Rectal smooth muscle tissue (tissue), 1 donor: ENCODE measurements around the gene UNC45A.
"Not testable (repeated sequence)": the region's sequence is repeated elsewhere in the genome, so short reads cannot be mapped to it uniquely, and the experiment has no call there.

Experiments used
- H3K27ac ChIP-seq: one replicate; pipeline ENCODE4 v1.7.0; 2013; ENCODE audit warnings: low read depth, low read length, inconsistent platforms
- H3K27me3 ChIP-seq: one replicate; pipeline ENCODE4 v1.7.0; 2013; ENCODE audit warnings: low read length; ENCODE audit not compliant: control insufficient read depth, insufficient read depth
- H3K36me3 ChIP-seq: one replicate; pipeline ENCODE4 v1.7.0; 2013; ENCODE audit warnings: low read length; ENCODE audit not compliant: control insufficient read depth, insufficient read depth
- H3K4me1 ChIP-seq: one replicate; pipeline ENCODE4 v1.7.0; 2013; ENCODE audit warnings: low read length; ENCODE audit not compliant: control insufficient read depth, insufficient read depth
- H3K4me3 ChIP-seq: one replicate; pipeline ENCODE4 v1.7.0; 2013; ENCODE audit warnings: low read length
- H3K9ac ChIP-seq: one replicate; pipeline ENCODE4 v1.7.0; 2013; ENCODE audit warnings: low read length

Gene UNC45A

GRCh38 chr15:90915216-90915807, 19.8 kb upstream of the UNC45A start:
- peaks cover 77% of the 10 kb centered on the region for H3K36me3 ChIP-seq
- H3K9ac ChIP-seq = no peak overlapping the region

GRCh38 chr15:90915808-90916440, 19.2 kb upstream of the UNC45A start:
- Histone ChIP-seq H3K4me1 (no peaks in the 10 kb centered on the region), H3K27me3 (no peaks in the 10 kb centered on the region), H3K36me3 (peaks cover 73% of the 10 kb centered on the region), H3K4me3 (no peak overlapping the region), H3K9ac (no peak overlapping the region), H3K27ac (peak overlapping the region; percentile 17)

More at GRCh38 chr15:90915216-90915807, 19.8 kb upstream of the UNC45A start:
- Histone ChIP-seq H3K27ac (no peak overlapping the region), H3K4me1 (no peaks in the 10 kb centered on the region), H3K4me3 (no peak overlapping the region), H3K27me3 (no peaks in the 10 kb centered on the region)

- Histone ChIP-seq H3K4me1 (no peaks in the 10 kb centered on the region), H3K4me3 (no peak overlapping the region), H3K27me3 (no peaks in the 10 kb centered on the region), H3K9ac (no peak overlapping the region), H3K36me3 (peaks cover 70% of the 10 kb centered on the region), H3K27ac (peak overlapping the region; percentile 17)
Observed at GRCh38 chr15:90916461-90916860, 18.6 kb upstream of the UNC45A start.

- no peak overlapping the region for H3K9ac ChIP-seq
- no peaks in the 10 kb centered on the region for H3K4me1 ChIP-seq
- no peaks in the 10 kb centered on the region for H3K27me3 ChIP-seq
- no peak overlapping the region for H3K4me3 ChIP-seq
- H3K36me3 ChIP-seq = peaks cover 59% of the 10 kb centered on the region
- H3K27ac ChIP-seq = no peak overlapping the region
Observed at GRCh38 chr15:90917569-90917968, 17.5 kb upstream of the UNC45A start.

- Histone ChIP-seq H3K4me1 (no peaks in the 10 kb centered on the region), H3K27ac (no peak overlapping the region)
Observed at GRCh38 chr15:90918034-90918788, 16.9 kb upstream of the UNC45A start.

GRCh38 chr15:90918835-90919234, 16.2 kb upstream of the UNC45A start:
- no peaks in the 10 kb centered on the region for H3K27me3 ChIP-seq
- no peaks in the 10 kb centered on the region for H3K4me1 ChIP-seq
- peaks cover 48% of the 10 kb centered on the region for H3K36me3 ChIP-seq
- H3K9ac ChIP-seq = no peak overlapping the region
- H3K4me3 ChIP-seq = no peak overlapping the region
- no peak overlapping the region for H3K27ac ChIP-seq

More at GRCh38 chr15:90918034-90918788, 16.9 kb upstream of the UNC45A start:
- Histone ChIP-seq H3K4me3 (no peak overlapping the region), H3K27me3 (no peaks in the 10 kb centered on the region), H3K36me3 (peaks cover 53% of the 10 kb centered on the region), H3K9ac (no peak overlapping the region)

GRCh38 chr15:90921887-90922286, 13.2 kb upstream of the UNC45A start:
- Histone ChIP-seq H3K9ac (no peak overlapping the region), H3K4me3 (no peak overlapping the region), H3K27me3 (no peaks in the 10 kb centered on the region), H3K27ac (no peak overlapping the region), H3K36me3 (peaks cover 31% of the 10 kb centered on the region), H3K4me1 (no peaks in the 10 kb centered on the region)

- not testable (repeated sequence) for H3K27me3 ChIP-seq, H3K9ac ChIP-seq, H3K4me3 ChIP-seq, H3K27ac ChIP-seq, H3K4me1 ChIP-seq
- peaks cover 23% of the 10 kb centered on the region for H3K36me3 ChIP-seq
Observed at GRCh38 chr15:90922712-90923322, 12.3 kb upstream of the UNC45A start.

GRCh38 chr15:90924375-90924774, 10.7 kb upstream of the UNC45A start:
- no peak overlapping the region for H3K9ac ChIP-seq
- peaks cover 11% of the 10 kb centered on the region for H3K36me3 ChIP-seq
- H3K4me1 ChIP-seq = no peaks in the 10 kb centered on the region
- H3K4me3 ChIP-seq = no peak overlapping the region
- H3K27me3 ChIP-seq = no peaks in the 10 kb centered on the region
- no peak overlapping the region for H3K27ac ChIP-seq

GRCh38 chr15:90926766-90927165, 8.3 kb upstream of the UNC45A start:
- not testable (repeated sequence) for H3K9ac ChIP-seq, H3K27me3 ChIP-seq, H3K36me3 ChIP-seq, H3K27ac ChIP-seq, H3K4me3 ChIP-seq, H3K4me1 ChIP-seq

- H3K9ac ChIP-seq, H3K27me3 ChIP-seq, H3K36me3 ChIP-seq, H3K4me3 ChIP-seq, H3K27ac ChIP-seq: not testable (repeated sequence)
- peaks cover 12% of the 10 kb centered on the region for H3K4me1 ChIP-seq
Observed at GRCh38 chr15:90928106-90928505, 7.0 kb upstream of the UNC45A start.

- Histone ChIP-seq H3K27me3 (no peaks in the 10 kb centered on the region), H3K27ac (peak overlapping the region; percentile 88), H3K4me1 (peaks cover 17% of the 10 kb centered on the region), H3K36me3 (no peaks in the 10 kb centered on the region), H3K9ac (peak overlapping the region; percentile 52), H3K4me3 (peak overlapping the region; percentile 81)
Observed at GRCh38 chr15:90929246-90930019, 5.7 kb upstream of the UNC45A start.
